Measurements from ENCODE around the gene FCGR3A.

Gene FCGR3A

DNA sequence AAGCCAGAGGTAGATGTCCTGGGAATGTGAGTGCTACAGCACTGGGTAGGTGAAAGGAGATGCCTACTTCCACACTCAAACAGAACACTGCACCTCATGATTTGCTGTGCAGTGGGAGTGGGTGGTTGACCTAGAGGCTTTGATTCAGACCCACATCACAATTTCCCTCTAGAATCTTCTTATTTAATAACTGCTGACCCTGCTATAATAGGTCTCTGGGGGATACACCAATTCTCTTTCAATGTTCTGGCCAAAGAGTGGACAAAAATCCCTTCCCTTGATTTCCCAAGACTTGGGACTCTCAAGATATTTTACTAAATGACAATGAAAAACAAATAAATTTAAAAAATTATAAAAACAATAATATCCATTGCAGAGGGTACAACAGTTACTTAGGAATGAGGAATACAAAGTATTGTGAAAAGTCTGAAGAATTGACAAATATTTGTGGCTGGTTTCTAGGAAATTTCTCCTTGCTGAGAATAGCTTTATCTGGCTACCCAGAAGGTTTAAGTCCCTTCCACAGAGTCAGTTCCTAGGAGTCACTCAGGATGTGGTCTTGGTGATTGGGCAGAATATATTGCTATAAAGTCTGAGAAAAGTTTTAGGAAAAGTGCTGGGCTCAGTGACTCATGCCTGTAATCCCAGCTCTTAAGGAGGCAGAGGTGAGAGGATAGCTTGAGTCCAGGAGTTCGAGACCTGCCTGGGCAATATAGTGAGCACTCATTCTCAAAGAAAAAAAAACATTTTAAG is 46.8 kb downstream of the FCGR3A start:
- ATAC-seq (ENCODE audit: insufficient read depth, low read depth) = no peak
- H3K27me3 ChIP-seq (ENCODE audit: insufficient read depth, low read length, poor library complexity) = peaks cover 21% of the 10 kb centered on the region
- no peaks in the 10 kb centered on the region for H3K4me1 ChIP-seq (ENCODE audit: insufficient read depth, low read length)
- no peaks in the 10 kb centered on the region for H3K36me3 ChIP-seq (ENCODE audit: insufficient read depth, low read length)
- no peak overlapping the region for H3K4me3 ChIP-seq (ENCODE audit: low read depth in 1 of 2, low read length in 2 of 2)
- no peak overlapping the region for H3K27ac ChIP-seq (ENCODE audit: low read length)
- H3K9ac ChIP-seq (ENCODE audit: low read depth, low read length) = no peak overlapping the region
- no peak for DNase-seq
- no peaks in the 10 kb centered on the region for H3K9me3 ChIP-seq (ENCODE audit: insufficient read depth, low read length, severe bottlenecking)
- TF ChIP-seq, protein P1, sequence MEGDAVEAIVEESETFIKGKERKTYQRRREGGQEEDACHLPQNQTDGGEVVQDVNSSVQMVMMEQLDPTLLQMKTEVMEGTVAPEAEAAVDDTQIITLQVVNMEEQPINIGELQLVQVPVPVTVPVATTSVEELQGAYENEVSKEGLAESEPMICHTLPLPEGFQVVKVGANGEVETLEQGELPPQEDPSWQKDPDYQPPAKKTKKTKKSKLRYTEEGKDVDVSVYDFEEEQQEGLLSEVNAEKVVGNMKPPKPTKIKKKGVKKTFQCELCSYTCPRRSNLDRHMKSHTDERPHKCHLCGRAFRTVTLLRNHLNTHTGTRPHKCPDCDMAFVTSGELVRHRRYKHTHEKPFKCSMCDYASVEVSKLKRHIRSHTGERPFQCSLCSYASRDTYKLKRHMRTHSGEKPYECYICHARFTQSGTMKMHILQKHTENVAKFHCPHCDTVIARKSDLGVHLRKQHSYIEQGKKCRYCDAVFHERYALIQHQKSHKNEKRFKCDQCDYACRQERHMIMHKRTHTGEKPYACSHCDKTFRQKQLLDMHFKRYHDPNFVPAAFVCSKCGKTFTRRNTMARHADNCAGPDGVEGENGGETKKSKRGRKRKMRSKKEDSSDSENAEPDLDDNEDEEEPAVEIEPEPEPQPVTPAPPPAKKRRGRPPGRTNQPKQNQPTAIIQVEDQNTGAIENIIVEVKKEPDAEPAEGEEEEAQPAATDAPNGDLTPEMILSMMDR (IDR thresholded peaks at IDR 0.05; ENCODE audit: borderline replicate concordance, extremely low read depth, low read length, poor library complexity, severe bottlenecking) = no peak
- TF ChIP-seq EZH2 (IDR thresholded peaks at IDR 0.05; ENCODE audit: borderline replicate concordance, low read depth, low read length, severe bottlenecking) = no peak
- no peaks in the 10 kb centered on the region for H3K79me2 ChIP-seq (ENCODE audit: insufficient read depth, low read length)
- no peaks in the 10 kb centered on the region for H4K20me1 ChIP-seq (ENCODE audit: insufficient read depth, low read length)
- no peak overlapping the region for H2AFZ ChIP-seq (ENCODE audit: low read depth, low read length)
- no peak overlapping the region for H3K4me2 ChIP-seq (ENCODE audit: insufficient read depth, low read length)

DNA sequence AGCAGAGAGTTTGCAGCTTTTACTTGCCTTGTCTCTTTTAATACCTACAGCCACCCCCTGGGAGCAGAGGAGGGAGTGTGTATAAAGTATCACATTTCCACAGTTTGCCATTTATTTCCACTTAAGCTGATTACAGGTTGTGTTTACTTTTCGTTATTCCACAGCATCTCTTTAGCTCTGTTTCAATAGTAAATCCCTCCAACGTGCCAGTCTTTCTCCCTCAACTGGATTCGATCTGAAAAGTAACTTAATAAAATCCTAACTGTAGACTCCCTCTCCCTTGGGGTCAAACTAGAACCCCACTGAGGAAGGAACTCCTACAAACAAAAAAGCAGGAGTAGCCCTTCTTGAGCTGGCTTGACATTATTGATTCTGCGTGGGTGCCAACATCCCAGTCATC is 47.4 kb downstream of the FCGR3A start:
- no peak overlapping the region for H3K9ac ChIP-seq (ENCODE audit: low read depth, low read length)
- no peak overlapping the region for H3K4me3 ChIP-seq (ENCODE audit: low read depth in 1 of 2, low read length in 2 of 2)
- no peaks in the 10 kb centered on the region for H3K36me3 ChIP-seq (ENCODE audit: insufficient read depth, low read length)
- no peaks in the 10 kb centered on the region for H3K9me3 ChIP-seq (ENCODE audit: insufficient read depth, low read length, severe bottlenecking)
- TF ChIP-seq, protein P1 (IDR thresholded peaks at IDR 0.05; ENCODE audit: borderline replicate concordance, extremely low read depth, low read length, poor library complexity, severe bottlenecking) = no peak
- TF ChIP-seq EZH2 (IDR thresholded peaks at IDR 0.05; ENCODE audit: borderline replicate concordance, low read depth, low read length, severe bottlenecking) = no peak
- no peaks in the 10 kb centered on the region for H4K20me1 ChIP-seq (ENCODE audit: insufficient read depth, low read length)
- H3K4me1 ChIP-seq (ENCODE audit: insufficient read depth, low read length) = no peaks in the 10 kb centered on the region
- H3K27ac ChIP-seq (ENCODE audit: low read length) = no peak overlapping the region
- H3K79me2 ChIP-seq (ENCODE audit: insufficient read depth, low read length) = no peaks in the 10 kb centered on the region
- no peak overlapping the region for H2AFZ ChIP-seq (ENCODE audit: low read depth, low read length)
- H3K4me2 ChIP-seq (ENCODE audit: insufficient read depth, low read length) = no peak overlapping the region
- H3K27me3 ChIP-seq (ENCODE audit: insufficient read depth, low read length, poor library complexity) = peaks cover 21% of the 10 kb centered on the region
- DNase-seq (no peak), ATAC-seq (ENCODE audit: insufficient read depth, low read depth) (no peak)

DNA sequence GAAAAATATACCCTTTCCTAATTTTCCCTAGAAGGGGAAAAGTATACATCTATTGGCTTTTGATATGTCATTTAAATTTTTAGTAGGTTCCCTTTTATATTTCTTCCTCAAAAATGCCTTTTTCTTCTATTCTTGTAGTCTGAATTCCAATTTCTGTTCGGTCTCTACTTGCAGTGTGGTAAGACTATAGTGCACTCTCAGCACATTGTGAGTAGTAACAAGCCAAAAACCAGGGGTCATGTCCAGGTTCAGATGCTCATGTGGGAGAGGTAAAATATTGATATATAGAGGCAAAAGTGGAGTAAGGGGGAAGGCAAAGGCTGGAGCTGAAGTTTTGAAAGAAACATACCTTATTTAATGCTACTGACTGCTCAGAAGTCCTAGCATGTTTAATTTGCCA is 48.4 kb downstream of the FCGR3A start:
- H3K27ac ChIP-seq (ENCODE audit: low read length) = no peak overlapping the region
- ATAC-seq (ENCODE audit: insufficient read depth, low read depth) (no peak), DNase-seq (no peak)
- H3K4me3 ChIP-seq (ENCODE audit: low read depth in 1 of 2, low read length in 2 of 2) = no peak overlapping the region
- H3K36me3 ChIP-seq (ENCODE audit: insufficient read depth, low read length) = no peaks in the 10 kb centered on the region
- H3K4me2 ChIP-seq (ENCODE audit: insufficient read depth, low read length) = no peak overlapping the region
- no peak overlapping the region for H3K9ac ChIP-seq (ENCODE audit: low read depth, low read length)
- no peak overlapping the region for H2AFZ ChIP-seq (ENCODE audit: low read depth, low read length)
- H3K4me1 ChIP-seq (ENCODE audit: insufficient read depth, low read length) = no peaks in the 10 kb centered on the region
- peaks cover 21% of the 10 kb centered on the region for H3K27me3 ChIP-seq (ENCODE audit: insufficient read depth, low read length, poor library complexity)
- no peaks in the 10 kb centered on the region for H3K9me3 ChIP-seq (ENCODE audit: insufficient read depth, low read length, severe bottlenecking)
- TF ChIP-seq EZH2 (IDR thresholded peaks at IDR 0.05; ENCODE audit: borderline replicate concordance, low read depth, low read length, severe bottlenecking) = no peak
- TF ChIP-seq, protein P1 (IDR thresholded peaks at IDR 0.05; ENCODE audit: borderline replicate concordance, extremely low read depth, low read length, poor library complexity, severe bottlenecking) = no peak
- H3K79me2 ChIP-seq (ENCODE audit: insufficient read depth, low read length) = no peaks in the 10 kb centered on the region
- H4K20me1 ChIP-seq (ENCODE audit: insufficient read depth, low read length) = no peaks in the 10 kb centered on the region

Data from DND-41 (cell line).